HG03571 (cell line): ENCODE measurements around the gene GOLGA8B.
"Not testable (repeated sequence)": the region's sequence is repeated elsewhere in the genome, so short reads cannot be mapped to it uniquely, and the experiment has no call there.

Source experiments
- ATAC-seq: cut with Tn5 transposase; IDR thresholded peaks from one replicate; pipeline ENCODE4 v1.9.1; 2021; ENCODE audit not compliant: unreplicated experiment

The GOLGA8B gene

GRCh38 chr15:34564711-34565110, 18.7 kb downstream of the GOLGA8B start:
- not testable (repeated sequence) for ATAC-seq

GRCh38 chr15:34560814-34561213, 22.6 kb downstream of the GOLGA8B start:
- ATAC-seq: not testable (repeated sequence)

- ATAC-seq: not testable (repeated sequence)
Measured at GRCh38 chr15:34559764-34560163, 23.7 kb downstream of the GOLGA8B start.

GRCh38 chr15:34555162-34555561, 28.3 kb downstream of the GOLGA8B start:
- not testable (repeated sequence) for ATAC-seq

GRCh38 chr15:34554716-34555115, 28.7 kb downstream of the GOLGA8B start:
- not testable (repeated sequence) for ATAC-seq

GRCh38 chr15:34554126-34554525, 29.3 kb downstream of the GOLGA8B start:
- ATAC-seq: not testable (repeated sequence)

GRCh38 chr15:34550129-34550528, 33.3 kb downstream of the GOLGA8B start:
- ATAC-seq: not testable (repeated sequence)

GRCh38 chr15:34549381-34549809, 34.1 kb downstream of the GOLGA8B start:
- not testable (repeated sequence) for ATAC-seq

- ATAC-seq: not testable (repeated sequence)
Measured at GRCh38 chr15:34543860-34544649, 39.4 kb downstream of the GOLGA8B start.

GRCh38 chr15:34535857-34536256, 47.6 kb downstream of the GOLGA8B start:
- ATAC-seq: not testable (repeated sequence)
